Activated T-helper 1 cell treated with anti-CD3 and anti-CD28 coated beads, Interleukin-2, amount 50 U/mL, for 16 hours (primary cell): Measurements from ENCODE around the gene ALDH3B2.
"Not testable (repeated sequence)": the region's sequence is repeated elsewhere in the genome, so short reads cannot be mapped to it uniquely, and the experiment has no call there.

Experiments used
- DNase-seq, 2 donors: peaks; one replicate each; pipeline ENCODE4 v3.0.0-alpha.2; 2020; ENCODE audit warnings: low read depth in 1 of 2, low spot score in 1 of 2

The ALDH3B2 gene

GRCh38 chr11:67644472-67645418, 29.7 kb downstream of the ALDH3B2 start:
- no peak for DNase-seq

- no peak for DNase-seq
These were observed 30.4 kb downstream of the ALDH3B2 start for GRCh38 chr11:67644042-67644441.

- no peak for DNase-seq
These were observed 32.0 kb downstream of the ALDH3B2 start for GRCh38 chr11:67642173-67643120.

- no peak for DNase-seq
These were observed 32.9 kb downstream of the ALDH3B2 start for GRCh38 chr11:67641338-67642172.

GRCh38 chr11:67640758-67641337, 33.6 kb downstream of the ALDH3B2 start:
- no peak for DNase-seq

- DNase-seq: no peak
These were observed 34.2 kb downstream of the ALDH3B2 start for GRCh38 chr11:67640021-67640757.

GRCh38 chr11:67639438-67639859, 35.0 kb downstream of the ALDH3B2 start, which contains the start of gene TBX10:
TSS of gene TBX10 (minus strand) at chr11:67639763. CDS start at chr11:67639472, 291 bp downstream.
- DNase-seq: no peak

GRCh38 chr11:67638535-67639437, 35.6 kb downstream of the ALDH3B2 start:
- no peak for DNase-seq

- DNase-seq: not testable (repeated sequence)
These were observed 37.0 kb downstream of the ALDH3B2 start for GRCh38 chr11:67637441-67637840.

GRCh38 chr11:67636962-67637361, 37.5 kb downstream of the ALDH3B2 start:
- no peak for DNase-seq

GRCh38 chr11:67635231-67635521, 39.2 kb downstream of the ALDH3B2 start:
- no peak for DNase-seq

- no peak for DNase-seq
These were observed 39.8 kb downstream of the ALDH3B2 start for GRCh38 chr11:67634366-67635230.

- DNase-seq: no peak
These were observed 40.6 kb downstream of the ALDH3B2 start for GRCh38 chr11:67633758-67634365.

- no peak for DNase-seq
These were observed 41.3 kb downstream of the ALDH3B2 start for GRCh38 chr11:67632982-67633755.

GRCh38 chr11:67632175-67632981, 42.0 kb downstream of the ALDH3B2 start:
- DNase-seq: no peak

GRCh38 chr11:67631853-67632174, 42.6 kb downstream of the ALDH3B2 start:
- no peak for DNase-seq
